Sigmoid colon (tissue), 7 donors: ENCODE measurements around the gene C1orf116. TPM values are rescaled to one million over a fixed set of nuclear protein-coding genes. Genes with fewer than 3 reads are reported as not detected.

Experiments used
- DNase-seq: peaks from one replicate; pipeline ENCODE4 v3.0.0-alpha.2; 2019
- H3K27ac ChIP-seq, 4 donors: fragments of 200-600 bp; sonication (generic); one replicate each; pipeline ENCODE4 v1.5.1; 2016 to 2019; ENCODE audit warnings: mild to moderate bottlenecking in 1 of 4
- H3K27me3 ChIP-seq, 3 donors: fragments of 200-600 bp; sonication (generic); one replicate each; pipeline ENCODE4 v1.5.1; 2019; ENCODE audit warnings: mild to moderate bottlenecking in 1 of 3
- H3K36me3 ChIP-seq, 4 donors: fragments of 200-600 bp; sonication (generic); one replicate each; pipeline ENCODE4 v1.5.1; 2016 to 2019
- H3K4me1 ChIP-seq, 4 donors: fragments of 200-600 bp; sonication (generic); one replicate each; pipeline ENCODE4 v1.5.1; 2017 to 2019
- H3K4me3 ChIP-seq, 4 donors: fragments of 200-600 bp; sonication (generic); one replicate each; pipeline ENCODE4 v1.5.1; 2017 to 2019; ENCODE audit warnings: mild to moderate bottlenecking in 2 of 4, moderate library complexity in 1 of 4
- H3K9me3 ChIP-seq, 4 donors: fragments of 200-600 bp in 3 of 4; sonication (generic) in 3 of 4; one replicate each; pipeline versions ENCODE4 v1.5.1 to v1.6.1; 2013 to 2019
- CTCF ChIP-seq, 4 experiments: fragments of 450-650 bp in 3 of 4; fragments of 200-600 bp in 1 of 4; IDR thresholded peaks; one replicate each; pipeline ENCODE4 v1.5.1; 2016 to 2019; ENCODE audit warnings: antibody characterized with exemption in 4 of 4, mild to moderate bottlenecking in 3 of 4, moderate library complexity in 2 of 4
- EP300 ChIP-seq, 4 donors: sonication (generic); formaldehyde crosslinking; IDR thresholded peaks; one replicate each; pipeline ENCODE4 v1.6.1; 2017; ENCODE audit warnings: antibody characterized with exemption in 4 of 4
- POLR2A ChIP-seq, 2 donors: fragments of 450-650 bp; IDR thresholded peaks; one replicate each; pipeline ENCODE4 v1.6.1; 2016; ENCODE audit warnings: antibody characterized with exemption in 2 of 2, mild to moderate bottlenecking in 2 of 2, moderate library complexity in 2 of 2
- POLR2AphosphoS5 ChIP-seq, 4 donors: sonication (generic); formaldehyde crosslinking; IDR thresholded peaks; one replicate each; pipeline ENCODE4 v1.6.1; 2017; ENCODE audit warnings: antibody characterized with exemption in 4 of 4
- WGBS, 2 donors: extraction: QIAGEN DNeasy Blood & Tissue Kit; methylation state at CpG; one replicate each; pipeline ENCODE4 v1.1.7; 2013; 5-methylcytosine and 5-hydroxymethylcytosine counted together
- intact Hi-C: fragments of 100-400 bp; cut with DNase I; formaldehyde crosslinking; loops from one replicate; pipeline ENCODE4 v1.15.1; 2023
- polyA plus RNA-seq, 3 donors: library from polyadenylated mRNA; stranded (reverse); fragments of 200-250 nt; gene quantifications; one replicate each; pipeline ENCODE4 v1.2.3, GENCODE V29; 2013
- total RNA-seq, 4 donors: library from RNA; depleted of rRNA; stranded (reverse); fragments of >200 nt; gene quantifications; one replicate each; pipeline ENCODE4 v1.1.0, GENCODE V29; 2016
- donor health status: healthy with polysubstance abuse.
- donor health status: Bipolar disorder and iron deficiency.
- donor health status: healthy.

Gene C1orf116
- total and polyA plus RNA-seq, 7 donors, result 0.14 to 22.4 (median 4.1) TPM; not detected in 1

- Histone ChIP-seq H3K27me3 (no peaks in the 10 kb centered on the region), H3K27ac (no peak overlapping the region), H3K36me3 (no peaks in the 10 kb centered on the region), H3K9me3 (no peaks in the 10 kb centered on the region), H3K4me3 (no peak overlapping the region), H3K4me1 (peaks cover 0 to 9% (median 3%) of the 10 kb centered on the region in 4 donors)
- 26 to 44% methylated on average over 9 of the region's 9 CpGs for WGBS, 2 donors
- TF ChIP-seq POLR2A (IDR thresholded peaks at IDR 0.05) (no peak), EP300 (IDR thresholded peaks at IDR 0.05) (no peak), CTCF (IDR thresholded peaks at IDR 0.05) (peak in 3 of 4 experiments; percentile 29 to 44 (median 37))
- intact Hi-C loops, result no loop called here
- no peak for DNase-seq
Measured at GRCh38 chr1:207004931-207005830, 27.4 kb downstream of the C1orf116 start.

GRCh38 chr1:207003210-207003609, 29.3 kb downstream of the C1orf116 start:
- Histone ChIP-seq H3K27me3 (no peaks in the 10 kb centered on the region), H3K4me3 (no peak overlapping the region), H3K9me3 (no peaks in the 10 kb centered on the region), H3K27ac (no peak overlapping the region), H3K4me1 (peaks cover 0 to 9% (median 3%) of the 10 kb centered on the region in 4 donors), H3K36me3 (no peaks in the 10 kb centered on the region)
- TF ChIP-seq EP300 (IDR thresholded peaks at IDR 0.05) (no peak), CTCF (IDR thresholded peaks at IDR 0.05) (no peak), POLR2A (IDR thresholded peaks at IDR 0.05) (no peak), POLR2AphosphoS5 (IDR thresholded peaks at IDR 0.05) (no peak)
- 88 to 89% methylated on average over 4 of the region's 4 CpGs for WGBS, 2 donors
- no peak for DNase-seq
- intact Hi-C loops, result no loop called here

GRCh38 chr1:207002724-207003146, 29.8 kb downstream of the C1orf116 start:
- Histone ChIP-seq H3K27me3 (no peaks in the 10 kb centered on the region), H3K9me3 (no peaks in the 10 kb centered on the region), H3K4me1 (peaks cover 0 to 9% (median 3%) of the 10 kb centered on the region in 4 donors), H3K27ac (no peak overlapping the region), H3K4me3 (no peak overlapping the region), H3K36me3 (no peaks in the 10 kb centered on the region)
- intact Hi-C loops, result no loop called here
- WGBS, 2 donors, result 31 to 76% methylated on average over 1 of the region's 1 CpG
- no peak for DNase-seq
- TF ChIP-seq CTCF (IDR thresholded peaks at IDR 0.05) (no peak), POLR2A (IDR thresholded peaks at IDR 0.05) (no peak), POLR2AphosphoS5 (IDR thresholded peaks at IDR 0.05) (no peak), EP300 (IDR thresholded peaks at IDR 0.05) (no peak)

- 35 to 69% methylated on average over 5 of the region's 5 CpGs for WGBS, 2 donors
- H3K27me3 ChIP-seq, result no peaks in the 10 kb centered on the region
- no peaks in the 10 kb centered on the region for H3K4me1 ChIP-seq
- intact Hi-C loops, result no loop called here
- no peak overlapping the region for H3K4me3 ChIP-seq
- no peak for DNase-seq
- no peaks in the 10 kb centered on the region for H3K9me3 ChIP-seq
- no peak overlapping the region for H3K27ac ChIP-seq
- TF ChIP-seq CTCF (IDR thresholded peaks at IDR 0.05) (no peak), POLR2A (IDR thresholded peaks at IDR 0.05) (no peak), POLR2AphosphoS5 (IDR thresholded peaks at IDR 0.05) (no peak), EP300 (IDR thresholded peaks at IDR 0.05) (no peak)
- H3K36me3 ChIP-seq, result no peaks in the 10 kb centered on the region
Measured at GRCh38 chr1:207001492-207002245, 30.9 kb downstream of the C1orf116 start.
